Subcutaneous adipose tissue (tissue), 4 donors: ENCODE data around the gene OR51B2. TPM values are rescaled to one million over a fixed set of nuclear protein-coding genes. Genes with fewer than 3 reads are reported as not detected.

ENCODE experiments used
- CTCF ChIP-seq: fragments of 450-650 bp; IDR thresholded peaks from one replicate; pipeline ENCODE4 v1.5.1; 2016; ENCODE audit warnings: low read depth, mild to moderate bottlenecking, control low read depth, antibody characterized with exemption, moderate library complexity
- total RNA-seq, 4 donors: library from RNA; depleted of rRNA; stranded (reverse); fragments of >200 nt; gene quantifications; one replicate each; pipeline ENCODE4 v1.1.0, GENCODE V29; 2016

OR51B2 gene
- total RNA-seq, 4 donors from 2014 or later, result not detected

- no peak for TF ChIP-seq CTCF
These were observed 39.5 kb downstream of the OR51B2 start for GRCh38 chr11:5284637-5285036.

- no peak for TF ChIP-seq CTCF
These were observed 40.2 kb downstream of the OR51B2 start for GRCh38 chr11:5283882-5284281.

GRCh38 chr11:5283086-5283485 is 41.0 kb downstream of the OR51B2 start:
- no peak for TF ChIP-seq CTCF

GRCh38 chr11:5282628-5283027 is 41.5 kb downstream of the OR51B2 start:
- TF ChIP-seq CTCF, result no peak

- no peak for TF ChIP-seq CTCF
These were observed 42.5 kb downstream of the OR51B2 start for GRCh38 chr11:5281596-5281995.

- TF ChIP-seq CTCF, result no peak
These were observed 43.5 kb downstream of the OR51B2 start for GRCh38 chr11:5280582-5281102.

- no peak for TF ChIP-seq CTCF
These were observed 44.5 kb downstream of the OR51B2 start for GRCh38 chr11:5279471-5280090.
